H1 (cell line): ENCODE results near the gene OR2D3. TPM values are rescaled to one million over a fixed set of nuclear protein-coding genes. Genes with fewer than 3 reads are reported as not detected.

Experiments used
- SUZ12 ChIP-seq: fragments of 200-600 bp; sonication (generic); IDR thresholded peaks from 2 replicates; pipeline ENCODE4 v1.6.1; 2012; ENCODE audit warnings: mild to moderate bottlenecking, inconsistent platforms, low read length, moderate library complexity, mixed read lengths
- polyA plus RNA-seq, 7 experiments: library from polyadenylated mRNA; depleted of rRNA in 3 of 7; stranded (reverse) in 5 of 7; unstranded in 2 of 7; fragments of >200 nt in 5 of 7; fragments of 200-250 nt in 2 of 7; gene quantifications; 1 replicate in 5 of 7; 2 replicates in 1 of 7; 4 replicates in 1 of 7; pipeline versions ENCODE4 v1.2.1 to v1.2.3, GENCODE V29; 2011 to 2013; ENCODE audit warnings: missing spikeins in 2 of 7, mixed read lengths in 2 of 7
- total RNA-seq: library from RNA; stranded (reverse); fragmentation: NEBNext Ultra II Directional; extraction: Animal tissue kit (Norgen Biotek cat#: 25700); gene quantifications from 2 replicates; pipeline ENCODE4 v1.2.1, GENCODE V29; 2021

The OR2D3 gene
- total and polyA plus RNA-seq, 2 of the 8 experiments (the other 6 are each of a cell fraction or from before 2014, with no cell fraction given) = not detected

GRCh38 chr11:6911948-6912347 is 8.9 kb upstream of the OR2D3 start (continued):
- TF ChIP-seq SUZ12 = no peak
